Measurements from ENCODE around the gene DCST1.
A peak's percentile ranks its signal among the peaks of the same experiment; 100 is the strongest.

DCST1 gene

GRCh38 chr1:155053531-155054105 is 20.0 kb downstream of the DCST1 start:
- DNase-seq (ENCODE audit: low read depth in 2 of 2), result no peak

GRCh38 chr1:155057104-155057503 is 23.5 kb downstream of the DCST1 start:
- DNase-seq (ENCODE audit: low read depth in 2 of 2), result no peak

GRCh38 chr1:155057788-155058211 is 24.2 kb downstream of the DCST1 start:
- no peak for DNase-seq (ENCODE audit: low read depth in 2 of 2)

GRCh38 chr1:155060736-155061135 is 27.1 kb downstream of the DCST1 start:
- DNase-seq (ENCODE audit: low read depth in 2 of 2), result no peak

GRCh38 chr1:155061381-155062150 is 27.9 kb downstream of the DCST1 start:
- peak; percentile 93 to 97 for DNase-seq (ENCODE audit: low read depth in 2 of 2)

- DNase-seq (ENCODE audit: low read depth in 2 of 2), result no peak
Measured at GRCh38 chr1:155062151-155062686, 28.6 kb downstream of the DCST1 start.

- peak; percentile 45 to 71 for DNase-seq (ENCODE audit: low read depth in 2 of 2)
Measured at GRCh38 chr1:155062702-155063411, 29.2 kb downstream of the DCST1 start.

- DNase-seq (ENCODE audit: low read depth in 2 of 2), result peak; percentile 58 to 66
Measured at GRCh38 chr1:155063550-155064110, 30.0 kb downstream of the DCST1 start, which contains the start of gene EFNA4. Gene EFNA4, plus strand, starts transcription at chr1:155063740. Its CDS starts 84 bp downstream, at chr1:155063824.

GRCh38 chr1:155064111-155064831 is 30.6 kb downstream of the DCST1 start:
- no peak for DNase-seq (ENCODE audit: low read depth in 2 of 2)

GRCh38 chr1:155064832-155065429 is 31.3 kb downstream of the DCST1 start:
- DNase-seq (ENCODE audit: low read depth in 2 of 2), result no peak

GRCh38 chr1:155066777-155067176 is 33.2 kb downstream of the DCST1 start:
- no peak for DNase-seq (ENCODE audit: low read depth in 2 of 2)

- DNase-seq (ENCODE audit: low read depth in 2 of 2), result no peak
Measured at GRCh38 chr1:155068599-155068998, 35.0 kb downstream of the DCST1 start.

- DNase-seq (ENCODE audit: low read depth in 2 of 2), result no peak
Measured at GRCh38 chr1:155069551-155070157, 36.0 kb downstream of the DCST1 start.

GRCh38 chr1:155070158-155070621 is 36.6 kb downstream of the DCST1 start:
- no peak for DNase-seq (ENCODE audit: low read depth in 2 of 2)

- peak; percentile 40 to 46 for DNase-seq (ENCODE audit: low read depth in 2 of 2)
Measured at GRCh38 chr1:155070721-155071569, 37.3 kb downstream of the DCST1 start.

- DNase-seq (ENCODE audit: low read depth in 2 of 2), result no peak
Measured at GRCh38 chr1:155071701-155072100, 38.1 kb downstream of the DCST1 start.

- DNase-seq (ENCODE audit: low read depth in 2 of 2), result no peak
Measured at GRCh38 chr1:155072531-155073289, 39.1 kb downstream of the DCST1 start.

GRCh38 chr1:155073377-155074242 is 40.0 kb downstream of the DCST1 start:
- no peak for DNase-seq (ENCODE audit: low read depth in 2 of 2)
